Esophagus squamous epithelium (tissue), 5 donors: ENCODE measurements around the gene GPR132. TPM values are rescaled to one million over a fixed set of nuclear protein-coding genes. Genes with fewer than 3 reads are reported as not detected.

Source experiments
- DNase-seq: peaks from one replicate; lab custom pipeline; 2025; lab: John Stamatoyannopoulos, UW
- H3K27ac ChIP-seq, 4 donors: fragments of 200-600 bp; sonication (generic); one replicate each; pipeline ENCODE4 v1.5.1; 2016 to 2019; ENCODE audit warnings: mild to moderate bottlenecking in 1 of 4
- H3K27me3 ChIP-seq, 4 donors: fragments of 200-600 bp; sonication (generic); 1 replicate in 3 of 4; 2 replicates in 1 of 4; pipeline versions ENCODE4 v1.5.1 to v1.6.0; 2017 to 2021; ENCODE audit warnings: antibody characterized with exemption in 1 of 4
- H3K36me3 ChIP-seq, 3 donors: fragments of 200-600 bp; sonication (generic); one replicate each; pipeline ENCODE4 v1.5.1; 2016 to 2019
- H3K4me1 ChIP-seq, 3 donors: fragments of 200-600 bp; sonication (generic); one replicate each; pipeline ENCODE4 v1.5.1; 2017 to 2019
- H3K4me3 ChIP-seq, 4 donors: fragments of 200-600 bp; sonication (generic); 1 replicate in 3 of 4; 2 replicates in 1 of 4; pipeline ENCODE4 v1.5.1; 2016 to 2019; ENCODE audit warnings: mild to moderate bottlenecking in 2 of 4, moderate library complexity in 1 of 4
- H3K9me3 ChIP-seq, 3 donors: fragments of 200-600 bp; sonication (generic); one replicate each; pipeline ENCODE4 v1.5.1; 2016 to 2019
- POLR2A ChIP-seq, 4 donors: fragments of 450-650 bp; IDR thresholded peaks; one replicate each; pipeline ENCODE4 v1.6.1; 2017; ENCODE audit warnings: antibody characterized with exemption in 4 of 4, mild to moderate bottlenecking in 4 of 4, moderate library complexity in 3 of 4
- WGBS, 2 donors: methylation state at CpG; one replicate each; pipeline ENCODE4 v1.1.5; 2018; 5-methylcytosine and 5-hydroxymethylcytosine counted together
- intact Hi-C: fragments of 100-400 bp; cut with DNase I; formaldehyde crosslinking; loops from one replicate; pipeline ENCODE4 v1.15.0; 2022
- total RNA-seq, 4 donors: library from RNA; depleted of rRNA; stranded (reverse); fragments of >200 nt; gene quantifications; one replicate each; pipeline ENCODE4 v1.1.0, GENCODE V29; 2016
- TF ChIP-seq, protein P1 (sequence below), 6 experiments: fragments of 450-650 bp in 4 of 6; fragments of 200-600 bp in 2 of 6; sonication (generic) in 2 of 6; IDR thresholded peaks; one replicate each; pipeline ENCODE4 v1.5.1; 2016 to 2019; ENCODE audit warnings: antibody characterized with exemption in 6 of 6, mild to moderate bottlenecking in 4 of 6, moderate library complexity in 4 of 6
- donor health status: DM: yes; HTN: yes; CAD: no.

GPR132 gene
- total RNA-seq, 4 donors from 2014 or later: 0.79 to 5.0 (median 1.6) TPM

DNA sequence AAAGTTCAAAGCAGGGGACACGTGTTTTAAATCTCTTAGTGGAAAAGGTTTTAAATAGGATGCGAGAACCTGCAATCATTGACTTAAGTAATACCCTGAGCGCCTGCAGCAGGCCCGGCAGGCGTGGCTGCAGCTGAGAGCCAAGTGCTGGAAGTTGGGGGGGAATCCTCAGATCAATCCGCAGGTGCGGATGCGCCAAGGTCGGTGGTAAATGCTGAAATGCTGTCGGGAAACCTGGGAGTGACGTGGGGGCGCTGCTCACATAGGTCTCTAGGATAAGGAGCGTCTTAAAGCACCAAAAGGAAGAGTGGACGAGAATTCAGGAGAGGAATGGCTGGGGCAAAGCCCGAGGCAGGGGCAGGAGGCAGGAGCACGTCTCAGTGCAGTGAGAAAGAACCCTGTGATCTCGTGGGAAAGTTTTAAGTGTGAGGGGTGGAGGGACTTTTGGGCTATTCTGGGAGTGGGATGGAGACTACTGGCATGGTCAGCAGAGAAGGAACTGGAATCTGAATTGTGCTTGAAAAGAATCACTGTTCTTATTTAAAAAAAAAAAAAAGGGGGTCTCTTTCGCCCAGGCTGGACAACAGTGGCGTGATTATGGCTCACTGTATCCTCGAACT, 43.5 kb downstream of the GPR132 start:
- Histone ChIP-seq H3K9me3 (no peaks in the 10 kb centered on the region), H3K36me3 (no peaks in the 10 kb centered on the region), H3K27ac (peak overlapping the region; percentile 84 to 95 (median 89)), H3K27me3 (no peaks in the 10 kb centered on the region), H3K4me3 (peak overlapping the region; percentile 37 to 98 (median 81)), H3K4me1 (peaks cover 13 to 70% (median 39%) of the 10 kb centered on the region in 3 donors)
- WGBS, 2 donors: 9 to 15% methylated on average over 15 to 20 of the region's 20 CpGs
- intact Hi-C loops: no loop called here
- TF ChIP-seq, protein P1, sequence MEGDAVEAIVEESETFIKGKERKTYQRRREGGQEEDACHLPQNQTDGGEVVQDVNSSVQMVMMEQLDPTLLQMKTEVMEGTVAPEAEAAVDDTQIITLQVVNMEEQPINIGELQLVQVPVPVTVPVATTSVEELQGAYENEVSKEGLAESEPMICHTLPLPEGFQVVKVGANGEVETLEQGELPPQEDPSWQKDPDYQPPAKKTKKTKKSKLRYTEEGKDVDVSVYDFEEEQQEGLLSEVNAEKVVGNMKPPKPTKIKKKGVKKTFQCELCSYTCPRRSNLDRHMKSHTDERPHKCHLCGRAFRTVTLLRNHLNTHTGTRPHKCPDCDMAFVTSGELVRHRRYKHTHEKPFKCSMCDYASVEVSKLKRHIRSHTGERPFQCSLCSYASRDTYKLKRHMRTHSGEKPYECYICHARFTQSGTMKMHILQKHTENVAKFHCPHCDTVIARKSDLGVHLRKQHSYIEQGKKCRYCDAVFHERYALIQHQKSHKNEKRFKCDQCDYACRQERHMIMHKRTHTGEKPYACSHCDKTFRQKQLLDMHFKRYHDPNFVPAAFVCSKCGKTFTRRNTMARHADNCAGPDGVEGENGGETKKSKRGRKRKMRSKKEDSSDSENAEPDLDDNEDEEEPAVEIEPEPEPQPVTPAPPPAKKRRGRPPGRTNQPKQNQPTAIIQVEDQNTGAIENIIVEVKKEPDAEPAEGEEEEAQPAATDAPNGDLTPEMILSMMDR (IDR thresholded peaks at IDR 0.05): no peak
- no peak for TF ChIP-seq POLR2A (IDR thresholded peaks at IDR 0.05)
- no peak for DNase-seq

DNA sequence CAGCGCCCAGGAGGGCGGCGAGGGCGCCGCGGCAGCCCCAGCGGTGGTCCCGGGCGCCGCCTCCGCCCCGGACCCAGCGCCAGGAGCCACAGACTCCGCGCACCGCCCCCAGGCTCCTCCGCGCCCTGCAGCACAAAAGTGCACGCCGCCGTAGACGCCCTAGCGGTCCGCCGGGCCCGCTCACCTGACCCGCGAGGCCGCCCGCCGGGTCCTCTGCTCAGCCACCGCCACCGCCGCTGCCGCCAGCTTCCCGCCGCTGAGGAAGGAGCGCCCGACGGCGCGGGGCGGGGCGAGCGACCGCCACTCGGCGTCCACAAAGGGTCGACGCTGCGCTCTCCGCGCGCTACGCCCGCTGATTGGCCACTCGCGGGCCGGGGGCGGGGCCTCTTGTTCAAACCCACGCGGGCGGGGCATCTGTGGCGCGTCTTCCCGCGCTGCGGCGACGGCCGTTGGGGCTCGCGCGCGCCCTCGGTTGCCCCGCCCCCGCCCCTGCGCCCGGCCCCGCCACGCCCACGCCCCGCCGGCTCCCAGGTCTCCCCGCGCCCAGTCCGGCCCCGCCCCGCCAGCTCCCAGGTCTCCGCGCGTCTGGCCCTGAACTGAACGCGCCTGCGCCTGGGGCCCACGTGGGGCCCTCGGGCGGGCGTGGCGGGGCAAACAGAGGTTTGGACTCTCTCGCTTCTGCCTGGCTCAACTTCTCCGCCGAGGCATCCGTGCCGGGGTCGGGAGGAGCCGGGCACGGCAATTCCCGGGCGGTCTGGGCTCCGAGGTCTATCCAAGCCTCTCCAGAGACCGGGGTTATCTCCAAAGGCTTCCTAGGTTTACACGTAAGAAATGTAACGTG, 44.2 kb downstream of the GPR132 start, which contains the start of gene CDCA4:
CDCA4 (minus strand) TSS at position 269 of the 841 bp plus-strand sequence. CDS start 9,154 bp downstream, outside the sequence.
- H3K36me3 ChIP-seq: no peaks in the 10 kb centered on the region
- WGBS, 2 donors: 0 to 4% methylated on average over 2 to 5 of the region's 115 CpGs
- peak within 1 kb of the TSS; percentile 68 to 98 (median 96) for H3K4me3 ChIP-seq
- TF ChIP-seq POLR2A (IDR thresholded peaks at IDR 0.05): peak in 3 of 4 donors; percentile 75 to 84 (median 81)
- TF ChIP-seq, protein P1 (IDR thresholded peaks at IDR 0.05): peak in 3 of 6 experiments; percentile 7 to 28 (median 23)
- H3K27me3 ChIP-seq: no peaks in the 10 kb centered on the region
- no peaks in the 10 kb centered on the region for H3K9me3 ChIP-seq
- peaks cover 19 to 72% (median 45%) of the 10 kb centered on the region in 3 donors for H3K4me1 ChIP-seq
- H3K27ac ChIP-seq: peak within 1 kb of the TSS; percentile 93 to 97 (median 94)
- peak; percentile 86 for DNase-seq
- intact Hi-C loops: no loop called here

DNA sequence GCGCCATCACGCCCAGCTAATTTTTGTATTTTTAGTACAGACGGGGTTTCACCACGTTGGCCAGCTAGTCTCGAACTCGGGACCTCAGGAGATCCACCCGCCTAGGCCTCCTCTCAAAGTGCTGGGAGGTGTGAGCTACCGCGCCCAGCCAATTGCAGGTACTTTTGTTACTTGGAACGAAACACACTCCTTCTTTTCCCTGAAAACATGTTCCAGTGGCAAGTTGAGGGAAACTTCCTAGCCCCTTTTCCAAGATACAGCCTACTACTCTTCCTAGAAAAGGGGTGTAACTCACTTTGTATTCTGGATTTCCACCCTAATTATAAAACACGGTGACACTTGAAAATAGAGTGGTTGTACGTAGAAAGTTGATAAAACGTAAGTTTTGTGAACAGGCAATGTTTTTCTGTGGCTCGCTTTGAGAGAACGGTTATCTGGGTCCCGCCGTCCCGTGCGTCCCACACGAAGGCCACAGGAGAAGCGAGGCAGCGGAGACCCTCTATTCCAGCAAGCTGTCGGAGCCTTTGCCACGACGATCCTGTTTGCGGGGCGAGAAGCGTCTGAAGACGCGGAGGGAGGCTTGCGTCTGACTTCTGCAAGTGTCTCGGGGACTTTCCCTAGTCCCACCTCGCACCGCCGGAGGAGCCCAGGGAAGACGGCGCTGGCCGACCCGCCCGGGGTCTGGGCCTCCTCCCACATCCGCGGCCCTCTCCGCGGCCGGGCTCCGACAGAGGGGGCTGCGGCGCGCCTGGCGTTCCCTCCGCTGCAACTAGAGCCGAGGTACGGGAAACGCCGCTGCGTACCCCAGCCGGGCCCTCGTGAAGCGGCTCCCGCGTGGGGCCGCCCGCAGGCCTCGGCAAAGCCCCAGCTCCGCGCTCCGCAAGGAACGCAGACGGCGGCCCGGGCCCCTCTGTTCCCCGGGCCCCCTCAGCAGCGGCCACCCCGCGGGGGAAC, 45.1 kb downstream of the GPR132 start:
- H3K27me3 ChIP-seq: no peaks in the 10 kb centered on the region
- no peak for TF ChIP-seq POLR2A (IDR thresholded peaks at IDR 0.05)
- TF ChIP-seq, protein P1 (IDR thresholded peaks at IDR 0.05): peak in 1 of 6 experiments; percentile 14
- WGBS, 2 donors: 6 to 9% methylated on average over 20 to 53 of the region's 75 CpGs
- no peaks in the 10 kb centered on the region for H3K9me3 ChIP-seq
- intact Hi-C loops: no loop called here
- no peak for DNase-seq
- H3K4me1 ChIP-seq: peaks cover 25 to 80% (median 54%) of the 10 kb centered on the region in 3 donors
- peak overlapping the region; percentile 88 to 97 (median 94) for H3K27ac ChIP-seq
- H3K36me3 ChIP-seq: no peaks in the 10 kb centered on the region
- peak overlapping the region; percentile 58 to 98 (median 96) for H3K4me3 ChIP-seq

DNA sequence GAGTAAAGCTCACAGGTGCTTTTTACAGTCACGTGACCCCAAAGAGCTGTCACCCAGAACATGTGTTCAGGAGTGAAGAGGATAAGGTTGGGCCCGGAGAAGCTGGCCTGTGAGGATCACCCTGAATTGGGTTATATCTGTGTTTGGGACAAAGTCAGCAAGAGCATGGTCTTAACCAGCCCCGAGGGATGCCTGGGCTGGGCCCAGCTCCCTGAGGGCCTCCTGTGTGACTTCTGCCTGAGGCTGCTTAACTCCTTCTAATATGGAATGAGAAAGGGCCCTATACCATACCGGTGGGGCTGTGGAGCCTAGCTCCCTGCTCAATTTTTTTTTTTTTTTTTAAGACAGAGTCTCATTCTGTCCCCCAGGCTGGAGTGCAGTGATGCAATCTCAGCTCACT, 46.8 kb downstream of the GPR132 start:
- H3K4me3 ChIP-seq: peak overlapping the region in 1 of 4 donors; percentile 98
- DNase-seq: no peak
- H3K36me3 ChIP-seq: no peaks in the 10 kb centered on the region
- H3K9me3 ChIP-seq: no peaks in the 10 kb centered on the region
- intact Hi-C loops: no loop called here
- TF ChIP-seq, protein P1 (IDR thresholded peaks at IDR 0.05): no peak
- H3K4me1 ChIP-seq: peaks cover 25 to 85% (median 69%) of the 10 kb centered on the region in 3 donors
- H3K27ac ChIP-seq: peak overlapping the region in 3 of 4 donors; percentile 69 to 88 (median 86)
- H3K27me3 ChIP-seq: no peaks in the 10 kb centered on the region
- WGBS, 2 donors: 58 to 76% methylated on average over 3 of the region's 4 CpGs
